Mesothelial cell of epicardium (in vitro differentiated cells): Measurements from ENCODE around the gene PRCD. TPM values are rescaled to one million over a fixed set of nuclear protein-coding genes. Genes with fewer than 3 reads are reported as not detected.
A peak's percentile ranks its signal among the peaks of the same experiment; 100 is the strongest.

Experiments
- DNase-seq, 2 experiments: peaks; one replicate each; pipeline ENCODE4 v3.0.0; 2021; ENCODE audit warnings: low spot score in 2 of 2; ENCODE audit not compliant: unreplicated experiment in 2 of 2
- H3K27ac Mint-ChIP-seq: 2 replicates; pipeline ENCODE4 v1.8.0; 2021; ENCODE audit warnings: mixed read lengths
- H3K27me3 Mint-ChIP-seq: 2 replicates; pipeline ENCODE4 v1.8.0; 2021; ENCODE audit warnings: low read depth, mixed read lengths
- H3K36me3 Mint-ChIP-seq: 2 replicates; pipeline ENCODE4 v1.8.0; 2021; ENCODE audit warnings: mixed read lengths
- H3K4me1 Mint-ChIP-seq: 2 replicates; pipeline ENCODE4 v1.8.0; 2021; ENCODE audit warnings: mixed read lengths
- H3K4me3 Mint-ChIP-seq: 2 replicates; pipeline ENCODE4 v1.8.0; 2021; ENCODE audit warnings: mild to moderate bottlenecking, moderate library complexity, mixed read lengths
- H3K9me3 Mint-ChIP-seq: 2 replicates; pipeline ENCODE4 v1.8.0; 2021; ENCODE audit warnings: mixed read lengths
- CTCF ChIP-seq: fragments of 200-600 bp; sonication (generic); IDR thresholded peaks from one replicate; pipeline ENCODE4 v1.5.0; 2021; ENCODE audit warnings: antibody characterized with exemption; ENCODE audit not compliant: unreplicated experiment
- total RNA-seq: library from RNA; stranded (reverse); gene quantifications from 3 replicates; pipeline ENCODE4 v1.2.1, GENCODE V29; 2021

The PRCD gene
- total RNA-seq, 1 donor from 2014 or later: 9.9 TPM

GRCh38 chr17:76537288-76537577 is 2.6 kb upstream of the PRCD start:
- peak overlapping the region; percentile 61 for H3K4me3 Mint-ChIP-seq
- no peaks in the 10 kb centered on the region for H3K9me3 Mint-ChIP-seq
- TF ChIP-seq CTCF: no peak
- no peak for DNase-seq
- no peaks in the 10 kb centered on the region for H3K36me3 Mint-ChIP-seq
- peaks cover 44% of the 10 kb centered on the region for H3K27me3 Mint-ChIP-seq
- H3K27ac Mint-ChIP-seq: no peak overlapping the region
- H3K4me1 Mint-ChIP-seq: peaks cover 35% of the 10 kb centered on the region

- Mint-ChIP-seq H3K9me3 (no peaks in the 10 kb centered on the region), H3K27me3 (peaks cover 44% of the 10 kb centered on the region), H3K4me1 (peaks cover 37% of the 10 kb centered on the region), H3K4me3 (peak within 1 kb of the TSS; percentile 64), H3K27ac (no peak within 1 kb of the TSS), H3K36me3 (no peaks in the 10 kb centered on the region)
- DNase-seq: no peak
- no peak for TF ChIP-seq CTCF
Measured at GRCh38 chr17:76537578-76538280, 2.1 kb upstream of the PRCD start, which contains the start of gene CYGB. CYGB (minus strand) TSS chr17:76537709; CDS start chr17:76537542, 167 bp downstream.

- peak overlapping the region; percentile 64 for H3K4me3 Mint-ChIP-seq
- no peaks in the 10 kb centered on the region for H3K9me3 Mint-ChIP-seq
- H3K27me3 Mint-ChIP-seq: peaks cover 44% of the 10 kb centered on the region
- peaks cover 44% of the 10 kb centered on the region for H3K4me1 Mint-ChIP-seq
- TF ChIP-seq CTCF: no peak
- no peak for DNase-seq
- no peaks in the 10 kb centered on the region for H3K36me3 Mint-ChIP-seq
- no peak overlapping the region for H3K27ac Mint-ChIP-seq
Measured at GRCh38 chr17:76538281-76538931, 1.4 kb upstream of the PRCD start.

GRCh38 chr17:76538941-76539570 is 788 bp upstream of the PRCD start:
- Mint-ChIP-seq H3K4me1 (peaks cover 49% of the 10 kb centered on the region), H3K36me3 (no peaks in the 10 kb centered on the region), H3K27me3 (peaks cover 44% of the 10 kb centered on the region), H3K9me3 (no peaks in the 10 kb centered on the region), H3K27ac (no peak overlapping the region), H3K4me3 (peak overlapping the region; percentile 64)
- no peak for TF ChIP-seq CTCF
- DNase-seq: no peak

GRCh38 chr17:76540381-76541300 is 797 bp downstream of the PRCD start:
- Mint-ChIP-seq H3K9me3 (no peaks in the 10 kb centered on the region), H3K27ac (peak overlapping the region; percentile 86), H3K27me3 (peaks cover 35% of the 10 kb centered on the region), H3K36me3 (no peaks in the 10 kb centered on the region), H3K4me1 (peaks cover 56% of the 10 kb centered on the region), H3K4me3 (peak overlapping the region; percentile 63)
- TF ChIP-seq CTCF: no peak
- peak; percentile 84 to 87 for DNase-seq
